H1 (cell line): ENCODE data around the gene HNF4A. TPM values are rescaled to one million over a fixed set of nuclear protein-coding genes. Genes with fewer than 3 reads are reported as not detected.

Source experiments
- CTCF ChIA-PET: fragments of 300-600 bp; sonication (Branson Sonifier 250); formaldehyde crosslinking; loops from one replicate; lab custom pipeline; 2021; ENCODE audit not compliant: partially characterized antibody; lab: Charles Lee
- POLR2A ChIA-PET: fragments of 300-600 bp; sonication (Branson Sonifier 250); formaldehyde crosslinking; loops from one replicate; lab custom pipeline; 2021; ENCODE audit warnings: inconsistent platforms; ENCODE audit not compliant: partially characterized antibody; lab: Charles Lee
- DNase-seq, 2 experiments: peaks; one replicate each; pipeline versions ENCODE4 v3.0.0 to v3.0.0-alpha.2; 2010 to 2022; ENCODE audit warnings: low spot score in 2 of 2, low read depth in 1 of 2, mixed read lengths in 1 of 2
- FAIRE-seq: peaks from 2 replicates; lab custom pipeline; 2011; peaks lifted over from hg19 to GRCh38; lab: Jason Lieb, UNC
- H2AFZ ChIP-seq: 2 replicates; pipeline ENCODE4 v1.8.1; 2012; ENCODE audit warnings: low read length, inconsistent platforms
- H2AK5ac ChIP-seq: 2 replicates; pipeline ENCODE4 v1.6.1; 2013; ENCODE audit warnings: low read depth, low read length
- H2BK120ac ChIP-seq: replicated peaks from 2 replicates; pipeline ENCODE3; 2013; ENCODE audit warnings: low read depth, low read length, inconsistent platforms
- H2BK12ac ChIP-seq: 2 replicates; pipeline ENCODE4 v1.6.1; 2013; ENCODE audit warnings: low read depth, low read length
- H2BK15ac ChIP-seq: 2 replicates; pipeline ENCODE4 v1.6.1; 2013; ENCODE audit warnings: low read length
- H2BK20ac ChIP-seq: 2 replicates; pipeline ENCODE4 v1.6.1; 2013; ENCODE audit warnings: low read length
- H2BK5ac ChIP-seq: 2 replicates; pipeline ENCODE4 v1.6.1; 2013; ENCODE audit warnings: low read depth, low read length
- H3K14ac ChIP-seq: 2 replicates; pipeline ENCODE4 v1.6.1; 2013; ENCODE audit warnings: inconsistent platforms; ENCODE audit not compliant: insufficient read length
- H3K18ac ChIP-seq: 2 replicates; pipeline ENCODE4 v1.6.1; 2013; ENCODE audit warnings: low read length; ENCODE audit errors: extremely low read depth
- H3K23ac ChIP-seq: 2 replicates; pipeline ENCODE4 v1.6.1; 2013; ENCODE audit warnings: inconsistent platforms; ENCODE audit not compliant: insufficient read length
- H3K23me2 ChIP-seq: 2 replicates; pipeline ENCODE4 v1.6.1; 2013; ENCODE audit warnings: low read depth, low read length
- H3K27ac ChIP-seq: 2 replicates; pipeline ENCODE4 v1.6.1; 2011; ENCODE audit warnings: low read depth, low read length, inconsistent platforms
- H3K27me3 ChIP-seq, 4 experiments: replicated peaks in 1 of 4; 1 replicate in 1 of 4; 2 replicates in 3 of 4; pipeline versions ENCODE4 v1.6.1 to v1.8.1; 2011 to 2013; ENCODE audit warnings: low read length in 3 of 4, mild to moderate bottlenecking in 3 of 4, inconsistent platforms in 2 of 4, mixed read lengths in 2 of 4, moderate library complexity in 1 of 4; ENCODE audit not compliant: control insufficient read depth in 3 of 4, insufficient read depth in 3 of 4; ENCODE audit errors: extremely low read depth in 1 of 4
- H3K36me3 ChIP-seq, 4 experiments: 2 replicates each; pipeline versions ENCODE4 v1.6.1 to v1.8.1; 2011 to 2013; ENCODE audit warnings: mild to moderate bottlenecking in 4 of 4, low read length in 3 of 4, moderate library complexity in 2 of 4, control low read depth in 1 of 4, inconsistent platforms in 1 of 4; ENCODE audit not compliant: insufficient read depth in 4 of 4, control insufficient read depth in 2 of 4
- H3K4ac ChIP-seq: replicated peaks from 2 replicates; pipeline ENCODE3; 2013; ENCODE audit warnings: low read length, low read depth, mixed read lengths, inconsistent platforms; ENCODE audit not compliant: insufficient read length
- H3K4me1 ChIP-seq, 4 experiments: replicated peaks in 1 of 4; 1 replicate in 1 of 4; 2 replicates in 3 of 4; pipeline versions ENCODE4 v1.6.1 to v1.8.1; 2011 to 2013; ENCODE audit warnings: low read length in 3 of 4, inconsistent platforms in 2 of 4, mixed read lengths in 1 of 4; ENCODE audit not compliant: insufficient read depth in 4 of 4, control insufficient read depth in 3 of 4
- H3K4me2 ChIP-seq, 2 experiments: 2 replicates each; pipeline versions ENCODE4 v1.6.1 to v1.8.1; 2011 to 2013; ENCODE audit warnings: low read depth in 2 of 2, low read length in 2 of 2, control low read depth in 1 of 2, inconsistent platforms in 1 of 2, mild to moderate bottlenecking in 1 of 2; ENCODE audit not compliant: insufficient read depth in 1 of 2
- H3K4me3 ChIP-seq, 4 experiments: fragments of 200-600, 300-600 bp in 1 of 4; sonication (generic), shearing (Covaris generic), sonication (Bioruptor Twin) in 1 of 4; 2 replicates each; pipeline versions ENCODE4 v1.5.1 to v1.8.1; 2011 to 2016; ENCODE audit warnings: low read length in 4 of 4, low read depth in 3 of 4, control low read depth in 2 of 4, inconsistent platforms in 2 of 4, mild to moderate bottlenecking in 2 of 4, mixed read lengths in 1 of 4, moderate library complexity in 1 of 4; ENCODE audit not compliant: insufficient read depth in 2 of 4; ENCODE audit errors: extremely low read depth in 1 of 4
- H3K56ac ChIP-seq: replicated peaks from 2 replicates; pipeline ENCODE3; 2013; ENCODE audit warnings: low read depth, mild to moderate bottlenecking, mixed read lengths, low read length, inconsistent platforms; ENCODE audit not compliant: insufficient read length
- H3K79me1 ChIP-seq: 2 replicates; pipeline ENCODE4 v1.6.1; 2013; ENCODE audit warnings: low read depth, low read length, control low read depth
- H3K79me2 ChIP-seq, 2 experiments: 2 replicates each; pipeline versions ENCODE4 v1.6.1 to v1.8.1; 2012 to 2013; ENCODE audit warnings: low read length in 2 of 2, mild to moderate bottlenecking in 2 of 2, inconsistent platforms in 1 of 2; ENCODE audit not compliant: insufficient read depth in 2 of 2, control insufficient read depth in 1 of 2
- H3K9ac ChIP-seq, 4 experiments: replicated peaks in 1 of 4; 1 replicate in 1 of 4; 2 replicates in 3 of 4; pipeline versions ENCODE4 v1.6.1 to v1.8.1; 2011 to 2013; ENCODE audit warnings: low read depth in 3 of 4, low read length in 3 of 4, control low read depth in 2 of 4, mild to moderate bottlenecking in 2 of 4, moderate library complexity in 2 of 4, inconsistent platforms in 1 of 4; ENCODE audit errors: extremely low read depth in 1 of 4
- H3K9me3 ChIP-seq, 2 experiments: 2 replicates each; pipeline versions ENCODE4 v1.6.1 to v1.8.1; 2012 to 2013; ENCODE audit warnings: mild to moderate bottlenecking in 2 of 2, moderate library complexity in 2 of 2, control low read depth in 1 of 2, inconsistent platforms in 1 of 2, low read depth in 1 of 2, low read length in 1 of 2, mixed read lengths in 1 of 2; ENCODE audit not compliant: insufficient read depth in 2 of 2
- H4K20me1 ChIP-seq, 2 experiments: replicated peaks in 1 of 2; 2 replicates each; pipeline versions ENCODE3 to v1.8.1; 2011 to 2013; ENCODE audit warnings: inconsistent platforms in 2 of 2, low read length in 2 of 2, mild to moderate bottlenecking in 1 of 2; ENCODE audit not compliant: insufficient read depth in 2 of 2, control insufficient read depth in 1 of 2
- H4K5ac ChIP-seq: 2 replicates; pipeline ENCODE4 v1.6.1; 2013; ENCODE audit warnings: low read length, low read depth, mixed read lengths, inconsistent platforms; ENCODE audit not compliant: insufficient read length
- H4K8ac ChIP-seq: 2 replicates; pipeline ENCODE4 v1.8.0; 2013; ENCODE audit warnings: mild to moderate bottlenecking, moderate library complexity, low read length, inconsistent platforms; ENCODE audit not compliant: insufficient read depth; ENCODE audit errors: extremely low read depth
- H4K91ac ChIP-seq: replicated peaks from 2 replicates; pipeline ENCODE3; 2013; ENCODE audit warnings: low read length, mixed read lengths, inconsistent platforms; ENCODE audit not compliant: insufficient read length
- BCL11A ChIP-seq, 2 experiments: IDR thresholded peaks; one replicate each; pipeline ENCODE4 v1.6.1; 2011; ENCODE audit warnings: low read depth in 2 of 2, low read length in 2 of 2, mild to moderate bottlenecking in 2 of 2
- CBX8 ChIP-seq: fragments of 300-800, 300-1000 bp; sonication (generic); IDR thresholded peaks from 2 replicates; pipeline ENCODE4 v1.7.1; 2016; ENCODE audit warnings: low read depth, low read length, borderline replicate concordance
- CEBPB ChIP-seq: IDR thresholded peaks from 2 replicates; pipeline ENCODE4 v1.6.1; 2012; ENCODE audit warnings: low read depth, low read length
- CTCF ChIP-seq, 3 experiments: IDR thresholded peaks; 1 replicate in 2 of 3; 2 replicates in 1 of 3; pipeline versions ENCODE4 v1.5.1 to v1.6.1; 2011; ENCODE audit warnings: low read length in 3 of 3, mild to moderate bottlenecking in 3 of 3, inconsistent platforms in 2 of 3, low read depth in 1 of 3, moderate library complexity in 1 of 3; ENCODE audit not compliant: insufficient read depth in 1 of 3; ENCODE audit errors: control extremely low read depth in 1 of 3
- EGR1 ChIP-seq: IDR thresholded peaks from 2 replicates; pipeline ENCODE4 v1.6.1; 2011; ENCODE audit warnings: low read depth, low read length, borderline replicate concordance
- POLR2AphosphoS5 ChIP-seq: IDR thresholded peaks from 2 replicates; pipeline ENCODE4 v1.6.1; 2011; ENCODE audit warnings: low read depth, low read length
- RAD21 ChIP-seq, 2 experiments: IDR thresholded peaks in 1 of 2; conservative IDR thresholded peaks in 1 of 2; 2 replicates each; pipeline ENCODE4 v1.6.1; 2011; ENCODE audit warnings: low read depth in 2 of 2, low read length in 2 of 2, improper control_type of control experiment in 1 of 2, inconsistent platforms in 1 of 2, mild to moderate bottlenecking in 1 of 2, moderate library complexity in 1 of 2
- WGBS, 2 experiments: shearing (Covaris generic) in 1 of 2; methylation state at CpG; one replicate each; pipeline versions ENCODE4 v1.1.6 to v1.1.7; 2013 to 2015; ENCODE audit warnings: low lambda C conversion rate in 2 of 2, mixed read lengths in 2 of 2, inconsistent platforms in 1 of 2, low coverage in 1 of 2, missing lambda C conversion rate in 1 of 2; ENCODE audit not compliant: insufficient replicate concordance in 2 of 2, insufficient coverage in 1 of 2, insufficient read length in 1 of 2; ENCODE audit errors: extremely low coverage in 1 of 2, missing lambda C conversion rate in 1 of 2; 5-methylcytosine and 5-hydroxymethylcytosine counted together
- polyA plus RNA-seq, 7 experiments: library from polyadenylated mRNA; depleted of rRNA in 3 of 7; stranded (reverse) in 5 of 7; unstranded in 2 of 7; fragments of >200 nt in 5 of 7; fragments of 200-250 nt in 2 of 7; gene quantifications; 1 replicate in 5 of 7; 2 replicates in 1 of 7; 4 replicates in 1 of 7; pipeline versions ENCODE4 v1.2.1 to v1.2.3, GENCODE V29; 2011 to 2013; ENCODE audit warnings: missing spikeins in 2 of 7, mixed read lengths in 2 of 7
- total RNA-seq: library from RNA; stranded (reverse); fragmentation: NEBNext Ultra II Directional; extraction: Animal tissue kit (Norgen Biotek cat#: 25700); gene quantifications from 2 replicates; pipeline ENCODE4 v1.2.1, GENCODE V29; 2021

The HNF4A gene
- total and polyA plus RNA-seq, 2 of the 8 experiments (the other 6 are each of a cell fraction or from before 2014, with no cell fraction given): 0.03 TPM; not detected in 1

GRCh38 chr20:44471481-44471882, 116.0 kb downstream of the HNF4A start:
- no peak overlapping the region for H4K8ac ChIP-seq
- no peak overlapping the region for H2AFZ ChIP-seq
- H4K91ac ChIP-seq: no peak overlapping the region
- H4K5ac ChIP-seq: no peak overlapping the region
- H2BK120ac ChIP-seq: no peak overlapping the region
- H3K79me2 ChIP-seq: peaks cover 0 to 5% of the 10 kb centered on the region in 2 experiments; a peak in 1 of 4 replicates
- H2BK15ac ChIP-seq: no peak overlapping the region
- no peaks in the 10 kb centered on the region for H3K36me3 ChIP-seq
- CTCF ChIA-PET: interaction anchor here (0.7 to 3.7 kb wide), 18 partner anchors 10 to 276 kb away, joined by 3 to 26 read pairs (median 4); no protein-coding TSS in a partner anchor
- H3K4ac ChIP-seq: no peak overlapping the region
- no peak overlapping the region for H3K4me3 ChIP-seq
- FAIRE-seq (no peak), DNase-seq (no peak)
- H4K20me1 ChIP-seq: no peaks in the 10 kb centered on the region
- H3K9me3 ChIP-seq: no peaks in the 10 kb centered on the region
- H2BK5ac ChIP-seq: no peak overlapping the region
- H3K27me3 ChIP-seq: no peaks in the 10 kb centered on the region; a peak in 1 of 7 replicates
- peaks cover 5% of the 10 kb centered on the region for H3K23me2 ChIP-seq
- H2BK20ac ChIP-seq: no peak overlapping the region
- H3K9ac ChIP-seq: no peak overlapping the region
- no peak overlapping the region for H2BK12ac ChIP-seq
- 79% methylated on average over 2 of the region's 2 CpGs; no CpG with 5 or more reads in 1 of the 2 experiments for WGBS, 2 experiments
- H3K79me1 ChIP-seq: no peaks in the 10 kb centered on the region
- H3K27ac ChIP-seq: no peak overlapping the region
- TF ChIP-seq CEBPB (peak; percentile 13; the same call in 1 of the 2 replicates), EGR1 (no peak), RAD21 (IDR thresholded peaks at IDR 0.05 in 1 of 2, conservative IDR thresholded peaks at IDR 0.05 in 1 of 2; ENCODE audit: low read depth in 2 of 2, low read length in 2 of 2) (peak; percentile 67 to 68), CBX8 (no peak), POLR2AphosphoS5 (no peak), BCL11A (IDR thresholded peaks at IDR 0.05; ENCODE audit: low read depth in 2 of 2, low read length in 2 of 2) (no peak), CTCF (IDR thresholded peaks at IDR 0.05; ENCODE audit: control extremely low read depth in 1 of 3, insufficient read depth in 1 of 3, low read depth in 1 of 3, low read length in 3 of 3) (peak in 2 of 3 experiments; percentile 32 to 46; a peak in 2 of 4 replicates)
- H3K4me2 ChIP-seq: no peak overlapping the region
- POLR2A ChIA-PET: no interaction called here
- H2AK5ac ChIP-seq: no peak overlapping the region
- no peak overlapping the region for H3K18ac ChIP-seq
- peaks cover 2 to 7% (median 2%) of the 10 kb centered on the region in 4 experiments; a peak in 5 of 7 replicates for H3K4me1 ChIP-seq
- H3K14ac ChIP-seq: no peak overlapping the region
- H3K56ac ChIP-seq: no peak overlapping the region
- no peak overlapping the region for H3K23ac ChIP-seq
